CD4-positive, alpha-beta T cell treated with Interleukin-17A for 4 hours (primary cell): ENCODE measurements around the gene HMG20B.
"Not testable (repeated sequence)": the region's sequence is repeated elsewhere in the genome, so short reads cannot be mapped to it uniquely, and the experiment has no call there.

Experiments
- DNase-seq: peaks from one replicate; pipeline ENCODE4 v3.0.0-alpha.2; 2020; ENCODE audit warnings: mixed read lengths

The HMG20B gene

DNA sequence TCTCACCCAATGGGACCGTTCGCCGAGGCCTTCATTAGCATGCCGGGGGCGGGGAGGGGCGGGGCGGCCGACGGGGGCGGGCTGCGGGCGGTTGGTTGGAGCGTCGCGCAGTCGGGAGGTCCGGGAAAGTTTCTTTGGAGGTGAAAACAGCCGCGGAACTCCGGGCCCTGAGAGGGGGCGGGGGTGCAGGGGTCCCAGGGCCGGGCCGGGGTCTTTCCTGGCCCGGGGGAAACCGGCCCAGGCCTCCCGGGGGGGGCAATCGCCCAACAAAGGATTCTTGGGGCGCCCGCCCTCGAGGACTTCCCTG, at the start of gene HMG20B:
HMG20B (plus strand) TSS at position 90 of the 307 bp plus-strand sequence. CDS start 366 bp downstream, outside the sequence.
- no peak for DNase-seq

DNA sequence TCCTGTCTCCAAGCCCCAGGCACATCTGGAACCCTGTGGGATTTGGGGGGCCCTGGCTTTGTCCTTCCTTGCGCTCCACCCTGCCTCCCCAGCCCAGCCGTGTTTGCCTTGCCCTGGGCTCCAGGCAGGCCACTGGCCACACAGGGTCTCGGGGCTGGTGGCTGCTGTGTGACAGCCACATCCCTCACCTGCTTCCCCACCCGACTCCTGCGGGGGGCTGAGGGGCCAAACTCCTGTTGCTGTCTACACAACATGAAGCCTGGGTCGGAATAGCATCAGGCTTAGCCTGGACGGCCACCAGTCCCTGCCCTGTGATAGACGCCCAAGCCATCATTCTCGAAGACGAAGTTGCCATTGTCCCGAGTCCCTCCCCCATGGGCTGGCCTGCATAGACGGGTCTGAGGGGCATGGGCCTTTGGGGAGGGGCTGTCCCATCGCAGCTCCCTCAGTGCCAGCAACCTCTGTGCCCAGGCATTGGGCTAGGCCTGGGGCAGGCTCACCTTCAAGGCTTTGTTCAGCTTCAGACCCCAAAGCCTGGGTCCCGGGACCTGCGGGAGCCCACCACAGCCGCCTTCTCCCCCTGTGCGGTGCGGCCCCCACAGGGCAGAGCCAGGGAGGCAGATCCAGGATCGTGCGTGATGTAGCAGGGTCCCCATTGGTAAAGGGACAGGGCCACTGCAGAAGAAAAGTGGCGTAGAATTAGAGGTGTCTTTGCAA, 49.2 kb upstream of the HMG20B start:
- no peak for DNase-seq

DNA sequence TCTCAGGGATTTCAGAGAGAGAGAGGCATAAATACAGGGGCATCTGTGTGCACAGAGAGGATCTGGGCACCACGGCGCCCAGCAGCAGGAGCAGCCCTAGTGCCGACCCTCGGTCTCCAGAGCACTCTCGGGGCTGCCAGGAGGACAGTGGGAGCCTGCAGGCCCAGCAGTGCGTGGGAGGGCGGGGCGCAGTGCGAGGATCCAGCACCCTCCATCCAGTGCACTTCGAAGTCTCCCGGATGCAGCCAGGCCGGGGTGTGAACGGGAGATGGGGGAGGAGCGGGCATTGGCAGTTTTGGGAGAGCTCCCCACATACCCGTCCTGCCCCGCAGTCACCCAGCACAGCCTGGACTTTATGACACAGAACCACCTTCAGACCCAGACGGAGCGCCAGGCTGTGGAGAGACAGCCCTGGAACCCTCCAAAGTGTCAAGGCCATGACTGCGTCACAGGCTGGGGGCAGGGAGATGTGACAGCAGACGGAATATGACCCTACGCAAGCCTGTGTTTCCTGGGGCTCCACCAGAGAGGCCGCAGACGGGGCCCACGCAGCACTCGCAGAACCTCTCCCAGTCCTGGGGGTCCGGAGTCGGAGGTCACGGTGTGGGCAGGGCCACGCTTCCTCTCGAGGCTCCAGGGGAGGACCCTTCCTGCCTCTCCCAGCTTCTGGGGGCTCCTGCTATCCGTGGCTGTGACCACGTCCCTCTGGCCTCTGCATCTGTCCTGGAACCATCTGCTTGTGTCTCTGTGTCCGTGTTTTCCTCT, 48.5 kb upstream of the HMG20B start:
- no peak for DNase-seq

DNA sequence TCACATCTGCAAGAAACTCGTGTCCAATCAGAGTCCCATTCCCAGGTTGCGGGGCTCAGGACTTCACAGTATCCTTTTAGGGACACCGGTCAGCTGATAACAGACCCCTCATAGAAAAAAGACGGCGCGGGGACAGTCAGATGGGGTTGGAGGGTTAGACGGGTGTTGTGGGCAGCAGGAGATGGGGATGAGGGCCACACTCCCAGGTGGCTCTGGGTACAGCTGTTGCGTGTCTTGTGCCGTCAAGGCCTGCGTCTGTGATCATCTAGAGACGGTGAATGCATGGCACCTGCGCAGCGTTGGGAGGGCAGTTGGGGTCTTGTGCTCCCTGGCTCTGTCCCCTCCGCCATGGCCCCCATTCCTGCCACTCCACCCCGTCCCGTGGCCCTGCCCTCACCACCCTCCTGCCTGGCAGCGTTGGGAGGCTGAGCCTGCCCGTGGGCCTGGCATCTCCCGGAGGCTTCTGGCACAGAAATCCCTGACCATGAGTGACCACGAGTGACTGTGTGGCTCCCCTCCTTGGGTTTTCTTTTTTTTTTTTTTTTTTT, 47.8 kb upstream of the HMG20B start:
- DNase-seq: no peak

DNA sequence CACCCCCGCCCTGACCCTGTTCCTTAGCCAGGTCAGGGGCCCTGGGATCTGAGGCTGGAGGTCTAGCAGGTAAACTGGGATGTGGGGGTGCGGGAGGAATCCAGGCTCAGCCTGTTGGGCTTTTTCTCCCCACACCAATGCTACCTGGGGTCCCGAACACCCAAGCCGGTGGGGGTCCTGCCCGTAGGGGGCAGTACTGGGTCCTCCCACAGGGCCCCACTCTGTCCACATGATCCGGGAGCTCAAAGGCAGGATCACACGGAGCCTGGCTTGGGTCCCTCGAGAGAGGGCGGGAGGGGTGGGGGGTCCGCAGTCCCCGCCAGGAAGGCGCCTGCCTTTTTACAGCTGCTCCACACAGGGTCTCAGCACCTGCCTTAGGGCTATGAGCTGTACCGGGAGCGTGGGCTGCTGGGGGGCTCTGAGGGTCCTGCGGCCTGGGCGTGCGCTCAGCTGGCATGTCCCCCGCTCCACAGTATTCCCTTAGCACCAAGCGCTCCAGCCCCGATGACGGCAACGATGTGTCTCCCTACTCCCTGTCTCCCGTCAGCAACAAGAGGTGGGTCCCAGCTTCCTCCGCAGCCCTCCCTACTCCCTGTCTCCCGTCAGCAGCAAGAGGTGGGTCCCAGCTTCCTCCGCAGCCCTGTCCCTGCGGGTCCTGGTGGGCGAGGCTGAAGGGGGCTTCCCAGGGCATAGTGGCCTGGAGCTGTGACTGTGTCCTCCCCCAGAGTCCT, 46.1 kb upstream of the HMG20B start:
- no peak for DNase-seq

DNA sequence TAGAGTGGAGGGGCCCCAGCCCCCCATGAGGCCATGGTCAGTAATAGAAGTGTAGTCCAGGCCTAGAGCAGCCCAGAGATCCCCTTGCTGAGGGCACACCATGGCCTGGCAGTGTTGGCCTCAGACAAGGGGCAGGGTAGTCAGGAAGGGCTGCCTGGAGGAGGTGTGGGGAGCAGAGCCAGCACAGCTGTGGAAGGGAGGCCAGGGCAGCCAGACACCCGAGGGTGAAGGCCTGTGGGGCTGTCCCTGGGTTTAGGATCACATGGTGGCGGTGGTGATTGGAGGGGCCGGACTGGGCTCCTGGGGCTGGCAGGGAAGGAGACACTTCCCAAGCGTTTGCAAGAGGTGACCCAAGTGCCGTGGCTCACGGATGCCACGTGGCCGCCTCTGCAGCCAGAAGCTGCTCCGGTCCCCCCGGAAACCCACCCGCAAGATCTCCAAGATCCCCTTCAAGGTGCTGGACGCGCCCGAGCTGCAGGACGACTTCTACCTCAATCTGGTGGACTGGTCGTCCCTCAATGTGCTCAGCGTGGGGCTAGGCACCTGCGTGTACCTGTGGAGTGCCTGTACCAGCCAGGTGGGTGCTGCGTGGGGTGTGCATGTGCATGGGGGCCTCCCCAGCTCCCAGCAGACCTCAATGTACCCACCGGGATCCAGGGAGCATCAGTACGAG, 45.4 kb upstream of the HMG20B start:
- no peak for DNase-seq

DNA sequence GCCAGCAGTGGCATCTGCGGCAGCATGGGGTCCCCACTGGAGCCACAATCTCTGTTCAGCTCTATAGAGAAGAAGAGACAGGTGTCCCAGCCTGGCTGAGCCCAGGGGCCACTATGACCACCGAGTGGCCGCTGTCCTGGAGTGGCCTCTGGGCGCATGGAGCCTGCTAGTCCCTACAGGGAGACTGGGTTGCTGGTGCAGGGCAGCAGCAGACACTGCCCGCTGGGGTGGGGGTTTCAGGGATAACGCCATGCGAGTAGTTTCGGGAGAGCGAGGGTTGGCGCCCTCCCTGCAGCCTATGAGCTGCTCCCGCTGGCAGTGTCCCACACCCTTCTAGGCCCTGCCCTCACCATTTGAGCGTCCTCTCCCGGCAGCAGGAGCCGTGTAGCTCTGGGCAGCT, 44.7 kb upstream of the HMG20B start:
- no peak for DNase-seq

DNA sequence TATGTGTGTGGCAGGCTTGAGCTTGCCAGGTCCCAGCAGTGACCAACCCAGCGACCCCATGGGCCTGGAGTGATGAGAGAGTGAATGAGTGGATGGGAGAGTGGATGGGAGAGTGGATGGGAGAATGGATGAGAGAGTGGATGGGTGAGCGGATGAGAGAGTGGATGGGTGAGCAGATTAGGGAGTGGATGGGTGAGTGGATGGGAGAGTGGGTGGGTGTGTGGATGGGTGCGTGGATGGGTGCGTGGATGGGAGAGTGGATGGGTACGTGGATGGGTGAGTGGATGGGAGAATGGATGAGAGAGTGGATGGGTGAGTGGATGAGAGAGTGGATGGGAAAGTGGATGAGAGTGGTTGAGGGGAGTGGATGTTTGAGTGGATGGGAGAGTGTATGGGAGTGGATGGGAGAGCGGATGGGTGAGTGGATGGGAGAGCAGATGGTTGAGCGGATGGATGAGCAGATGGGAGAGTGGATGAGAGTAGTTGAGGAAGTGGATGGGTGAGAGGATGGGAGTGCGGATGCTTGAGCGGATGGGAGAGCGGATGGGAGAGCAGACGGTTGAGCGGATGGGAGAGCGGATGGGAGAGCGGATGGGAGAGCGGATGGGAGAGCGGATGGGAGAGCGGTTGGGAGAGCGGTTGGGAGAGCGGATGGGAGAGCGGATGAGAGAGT, 44.1 kb upstream of the HMG20B start:
- DNase-seq: no peak

DNA sequence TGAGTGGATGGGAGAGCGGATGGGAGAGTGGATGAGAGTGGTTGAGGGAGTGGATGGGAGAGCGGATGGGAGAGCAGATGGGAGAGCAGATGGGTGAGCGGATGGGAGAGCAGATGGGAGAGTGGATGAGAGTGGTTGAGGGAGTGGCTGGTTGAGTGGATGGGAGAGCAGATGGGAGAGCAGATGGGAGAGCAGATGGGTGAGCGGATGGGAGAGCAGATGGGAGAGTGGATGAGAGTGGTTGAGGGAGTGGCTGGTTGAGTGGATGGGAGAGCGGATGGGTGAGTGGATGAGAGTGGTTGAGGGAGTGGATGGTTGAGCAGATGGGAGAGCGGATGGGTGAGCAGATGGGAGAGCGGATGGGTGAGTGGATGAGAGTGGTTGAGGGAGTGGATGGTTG, 43.4 kb upstream of the HMG20B start:
- not testable (repeated sequence) for DNase-seq

DNA sequence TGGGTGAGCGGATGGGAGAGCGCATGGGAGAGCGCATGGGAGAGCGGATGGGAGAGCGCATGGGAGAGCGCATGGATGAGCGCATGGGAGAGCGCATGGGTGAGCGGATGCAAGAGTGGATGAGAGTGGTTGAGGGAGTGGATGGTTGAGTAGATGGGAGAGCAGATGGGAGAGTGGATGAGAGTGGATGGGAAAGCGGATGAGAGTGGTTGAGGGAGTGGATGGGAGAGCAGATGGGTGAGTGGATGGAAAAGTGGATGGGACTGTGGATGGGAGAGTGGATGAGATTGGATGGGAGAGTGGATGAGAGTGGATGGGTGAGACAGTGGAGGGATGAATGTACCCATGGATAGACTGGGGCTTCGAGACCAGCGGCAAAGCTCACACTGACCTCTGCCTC, 42.4 kb upstream of the HMG20B start:
- DNase-seq: no peak

DNA sequence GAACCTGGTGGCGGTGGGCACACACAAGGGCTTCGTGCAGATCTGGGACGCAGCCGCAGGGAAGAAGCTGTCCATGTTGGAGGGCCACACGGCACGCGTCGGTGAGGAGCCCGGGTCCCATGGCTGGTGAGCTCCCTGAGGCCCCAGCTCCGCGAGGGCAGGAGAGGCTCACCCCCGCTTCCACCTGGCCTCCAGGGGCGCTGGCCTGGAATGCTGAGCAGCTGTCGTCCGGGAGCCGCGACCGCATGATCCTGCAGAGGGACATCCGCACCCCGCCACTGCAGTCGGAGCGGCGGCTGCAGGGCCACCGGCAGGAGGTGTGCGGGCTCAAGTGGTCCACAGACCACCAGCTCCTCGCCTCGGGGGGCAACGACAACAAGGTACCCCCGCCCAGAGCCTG, 41.0 kb upstream of the HMG20B start:
- DNase-seq: no peak

DNA sequence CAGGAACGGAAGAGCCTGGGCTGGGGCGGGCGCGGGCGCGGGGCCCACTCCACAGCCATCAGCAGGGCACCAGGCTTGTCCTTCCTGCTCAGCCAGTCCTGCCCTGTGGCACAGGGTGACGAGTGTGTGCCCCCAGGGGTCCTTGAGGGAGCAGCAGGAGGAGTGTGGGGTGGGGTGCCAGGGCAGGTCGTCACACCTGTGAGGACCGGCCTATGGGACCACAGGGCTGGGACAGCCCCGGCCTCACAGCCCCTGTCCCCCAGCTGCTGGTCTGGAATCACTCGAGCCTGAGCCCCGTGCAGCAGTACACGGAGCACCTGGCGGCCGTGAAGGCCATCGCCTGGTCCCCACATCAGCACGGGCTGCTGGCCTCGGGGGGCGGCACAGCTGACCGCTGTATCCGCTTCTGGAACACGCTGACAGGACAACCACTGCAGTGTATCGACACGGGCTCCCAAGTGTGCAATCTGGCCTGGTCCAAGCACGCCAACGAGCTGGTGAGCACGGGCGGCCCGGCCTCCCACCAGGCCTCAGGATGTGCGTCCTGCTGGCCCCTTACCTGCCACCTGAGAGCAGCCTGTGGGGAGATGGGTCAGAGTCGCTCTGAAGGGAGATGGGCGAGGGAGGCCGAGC, 40.5 kb upstream of the HMG20B start:
- no peak for DNase-seq

DNA sequence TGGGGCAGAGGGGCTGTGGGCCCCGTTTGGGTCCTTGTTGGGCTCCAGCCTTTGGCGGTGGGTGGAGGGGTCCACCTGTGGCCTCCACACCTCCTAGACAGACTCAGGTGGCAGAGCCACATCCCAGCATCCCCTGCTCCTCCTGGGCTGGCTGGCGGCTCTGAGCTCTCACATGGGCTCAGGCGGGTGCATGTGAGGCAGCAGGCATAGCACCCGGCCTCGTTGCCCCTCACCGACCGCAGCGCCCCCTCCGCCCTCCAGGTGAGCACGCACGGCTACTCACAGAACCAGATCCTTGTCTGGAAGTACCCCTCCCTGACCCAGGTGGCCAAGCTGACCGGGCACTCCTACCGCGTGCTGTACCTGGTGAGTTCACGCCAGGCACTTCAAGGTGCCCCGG, 39.7 kb upstream of the HMG20B start:
- no peak for DNase-seq

DNA sequence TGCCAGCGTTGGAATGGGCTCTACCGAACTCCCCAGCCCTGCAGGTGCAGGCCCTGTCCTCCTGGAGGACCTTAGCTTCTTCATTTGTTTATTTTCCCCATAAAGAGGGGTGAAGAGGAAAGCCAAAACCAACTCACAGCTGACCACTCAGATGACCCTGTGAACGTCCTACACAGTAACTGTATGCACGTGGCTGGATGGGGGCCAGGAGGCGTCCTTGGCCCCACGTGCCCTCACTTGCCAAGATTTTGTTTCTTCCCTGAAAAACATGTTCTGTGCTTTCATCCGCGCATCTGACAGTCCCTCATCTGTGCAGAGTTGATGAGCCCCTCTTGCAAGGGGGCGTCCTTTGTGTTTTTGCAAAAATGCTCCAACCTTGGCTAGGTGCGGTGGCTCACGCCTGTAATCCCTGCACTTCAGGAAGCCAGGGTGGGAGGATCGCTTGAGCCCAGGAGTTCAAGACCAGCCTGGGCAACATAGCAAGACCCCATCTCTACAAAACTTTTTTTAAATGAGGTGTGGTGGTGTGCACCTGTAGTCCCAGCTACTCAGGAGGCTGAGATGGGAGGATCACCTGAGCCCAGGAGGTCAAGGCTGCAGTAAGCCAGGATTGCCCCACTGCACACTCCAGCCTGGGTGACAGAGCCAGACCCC, 39.1 kb upstream of the HMG20B start:
- DNase-seq: no peak

DNA sequence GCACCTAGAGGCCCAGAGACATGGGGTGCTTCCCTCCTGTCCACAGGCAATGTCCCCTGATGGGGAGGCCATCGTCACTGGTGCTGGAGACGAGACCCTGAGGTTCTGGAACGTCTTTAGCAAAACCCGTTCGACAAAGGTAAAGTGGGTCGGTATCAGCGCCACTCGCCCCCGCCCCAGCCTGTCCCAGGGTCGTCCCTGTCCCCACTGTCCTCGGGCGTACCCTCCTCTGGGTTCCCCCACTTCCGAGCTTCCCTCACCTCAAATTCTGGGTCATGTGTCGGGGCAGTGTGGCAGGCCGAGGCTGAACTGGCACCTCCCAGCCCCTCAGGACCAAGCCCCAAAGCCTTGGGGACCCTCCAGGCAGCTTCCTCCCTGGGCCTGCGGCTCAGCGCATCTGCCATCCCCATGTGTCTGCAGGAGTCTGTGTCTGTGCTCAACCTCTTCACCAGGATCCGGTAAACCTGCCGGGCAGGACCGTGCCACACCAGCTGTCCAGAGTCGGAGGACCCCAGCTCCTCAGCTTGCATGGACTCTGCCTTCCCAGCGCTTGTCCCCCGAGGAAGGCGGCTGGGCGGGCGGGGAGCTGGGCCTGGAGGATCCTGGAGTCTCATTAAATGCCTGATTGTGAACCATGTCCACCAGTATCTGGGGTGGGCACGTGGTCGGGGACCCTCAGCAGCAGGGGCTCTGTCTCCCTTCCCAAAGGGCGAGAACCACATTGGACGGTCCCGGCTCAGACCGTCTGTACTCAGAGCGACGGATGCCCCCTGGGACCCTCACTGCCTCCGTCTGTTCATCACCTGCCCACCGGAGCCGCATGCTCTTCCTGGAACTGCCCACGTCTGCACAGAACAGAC, 38.1 kb upstream of the HMG20B start:
- DNase-seq: no peak

DNA sequence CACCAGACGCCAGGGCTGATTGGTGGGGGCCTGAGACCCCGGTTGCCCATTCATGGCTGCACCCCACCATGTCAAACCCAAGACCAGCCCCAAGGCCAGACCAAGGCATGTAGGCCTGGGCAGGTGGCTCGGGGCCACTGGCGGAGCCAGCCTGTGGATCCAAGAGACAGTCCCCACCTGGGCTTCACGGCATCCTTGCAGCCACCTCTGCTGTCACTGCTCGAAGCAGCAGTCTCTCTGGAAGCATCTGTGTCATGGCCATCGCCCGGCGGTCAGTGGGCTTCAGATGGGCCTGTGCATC, 37.6 kb upstream of the HMG20B start:
- DNase-seq: no peak

DNA sequence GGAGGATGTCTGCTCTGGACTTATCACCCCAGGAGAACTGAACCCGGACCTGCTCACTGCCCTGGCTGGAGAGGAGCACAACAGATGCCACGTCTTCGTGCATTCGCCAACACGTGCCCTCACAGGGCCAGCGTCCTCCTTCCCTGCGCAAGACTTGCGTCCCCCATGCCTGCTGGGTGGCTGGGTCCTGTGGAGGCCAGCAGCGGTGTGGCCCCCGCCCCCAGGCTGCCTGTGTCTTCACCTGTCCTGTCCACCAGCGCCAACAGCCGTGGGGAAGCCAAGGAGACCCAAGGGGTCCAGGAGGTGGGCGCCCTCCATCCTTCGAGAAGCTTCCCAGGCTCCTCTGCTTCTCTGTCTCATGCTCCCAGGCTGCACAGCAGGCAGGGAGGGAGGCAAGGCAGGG, 37.2 kb upstream of the HMG20B start:
- DNase-seq: no peak

DNA sequence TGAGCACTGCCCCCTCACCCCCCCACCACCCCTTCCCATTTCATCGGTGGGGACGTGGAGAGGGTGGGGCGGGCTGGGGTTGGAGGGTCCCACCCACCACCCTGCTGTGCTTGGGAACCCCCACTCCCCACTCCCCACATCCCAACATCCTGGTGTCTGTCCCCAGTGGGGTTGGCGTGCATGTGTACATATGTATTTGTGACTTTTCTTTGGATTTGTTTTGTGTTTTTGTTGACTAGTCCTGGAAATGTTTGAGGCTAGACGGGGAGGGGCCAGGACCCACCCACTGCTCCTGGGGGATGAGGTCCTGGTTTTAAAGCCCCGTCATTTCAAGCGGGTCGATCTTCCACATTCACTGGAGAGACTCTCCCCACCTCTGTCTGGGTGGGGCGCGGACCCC, 36.8 kb upstream of the HMG20B start:
- no peak for DNase-seq

DNA sequence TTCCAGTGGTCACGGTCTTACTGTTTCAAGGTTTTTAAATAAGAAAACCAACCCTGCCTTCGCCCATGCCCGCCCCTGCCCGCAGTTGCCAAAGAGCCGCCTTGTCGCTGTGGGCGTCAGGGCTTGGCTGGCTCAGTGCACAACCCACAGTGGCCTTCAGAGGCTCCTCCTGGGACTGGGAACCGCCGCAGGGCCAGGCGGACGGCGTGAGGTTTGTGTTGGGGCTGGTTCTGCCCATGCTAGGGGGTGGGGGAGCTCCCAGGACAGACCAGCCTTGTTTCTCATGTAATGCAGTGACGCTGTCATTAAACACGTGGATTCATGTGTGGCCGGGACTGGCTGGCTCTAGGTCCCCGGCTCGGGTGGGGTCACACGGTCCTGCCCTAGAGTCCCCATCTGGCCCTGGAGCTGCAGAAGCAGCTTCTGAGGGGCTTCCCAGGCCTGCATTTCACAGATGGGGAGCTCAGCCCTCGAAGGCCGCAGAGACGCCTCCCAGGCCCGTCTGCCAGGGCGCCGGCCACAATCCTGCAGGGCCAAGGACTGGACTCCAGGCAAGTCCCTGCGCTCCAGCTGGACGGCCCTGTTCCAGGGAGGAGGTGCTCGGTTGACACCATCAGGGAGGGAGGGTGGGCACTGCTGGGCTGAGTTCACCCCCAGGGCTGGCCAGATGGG, 36.2 kb upstream of the HMG20B start:
- no peak for DNase-seq

DNA sequence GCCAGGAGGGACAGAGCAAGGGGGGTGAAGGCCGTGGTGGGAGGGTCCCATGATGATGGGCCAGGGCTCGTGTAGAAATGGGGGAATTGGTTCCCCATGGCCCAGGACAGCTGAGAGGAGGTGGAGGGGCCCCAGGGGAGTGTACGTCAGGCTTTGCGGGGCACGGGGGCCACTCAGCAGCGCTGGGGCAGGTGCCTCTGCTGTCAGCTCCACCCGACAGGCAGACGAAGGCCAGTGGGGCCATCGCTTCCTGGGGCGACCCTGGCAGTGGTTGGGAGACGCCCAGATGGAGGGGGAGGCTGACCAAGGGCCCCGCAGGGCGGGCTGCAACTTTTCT, 35.7 kb upstream of the HMG20B start:
- DNase-seq: no peak
